ENCODE data around the gene PSMB1.
A peak's percentile ranks its signal among the peaks of the same experiment; 100 is the strongest.

Gene PSMB1

DNA sequence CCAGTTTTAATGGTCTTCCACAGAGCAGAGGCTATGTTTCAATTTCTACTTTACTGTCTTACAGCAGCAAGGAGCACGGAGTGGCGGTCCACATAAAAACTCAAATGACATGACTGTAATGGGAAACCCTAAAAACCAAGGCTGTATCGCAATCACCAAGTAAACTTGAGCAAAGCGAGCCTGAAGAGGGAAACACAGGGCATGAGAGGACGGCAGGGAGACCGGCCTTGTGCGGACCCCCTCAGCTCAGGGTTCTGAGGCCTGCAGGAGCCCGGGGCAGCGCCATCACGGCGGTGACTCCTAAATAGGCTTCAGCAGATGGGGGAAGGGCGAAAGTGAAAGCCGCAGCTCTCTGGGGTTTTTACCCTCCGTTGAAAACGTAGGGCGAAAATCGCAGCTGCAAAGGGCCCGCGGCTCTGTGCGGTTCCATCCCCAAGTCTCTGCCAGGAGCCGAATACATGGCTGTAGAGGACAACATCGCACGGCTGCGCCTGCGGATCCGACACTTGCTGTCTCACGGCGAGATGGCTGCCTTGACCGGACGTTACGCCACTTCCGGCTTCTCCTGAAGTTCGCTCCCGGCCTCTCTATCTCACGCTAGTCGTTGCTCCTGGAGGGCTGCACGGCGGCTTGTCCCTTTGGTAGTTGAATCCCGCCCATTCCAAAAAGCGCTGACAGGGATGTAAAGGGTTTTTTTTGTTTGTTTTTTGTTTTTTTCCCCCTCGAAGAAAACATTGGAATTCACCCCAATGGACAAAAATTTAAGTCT, at the start of gene PSMB1:
Gene PSMB1 (minus strand): TSS at position 543 of the 769 bp plus-strand sequence. CDS start 65 bp downstream, at position 478.
- DNase-seq (ENCODE audit: low read depth), result peak; percentile 79

- DNase-seq (ENCODE audit: low read depth), result no peak
These were observed 44.2 kb upstream of the PSMB1 start for GRCh38 chr6:170597278-170597677.

- no peak for DNase-seq (ENCODE audit: low read depth)
These were observed 43.3 kb upstream of the PSMB1 start for GRCh38 chr6:170596426-170596825.

- no peak for DNase-seq (ENCODE audit: low read depth)
These were observed 37.6 kb upstream of the PSMB1 start for GRCh38 chr6:170590725-170591124.

- DNase-seq (ENCODE audit: low read depth), result no peak
These were observed 31.9 kb upstream of the PSMB1 start for GRCh38 chr6:170584954-170585498.

- DNase-seq (ENCODE audit: low read depth), result peak; percentile 92
These were observed 31.3 kb upstream of the PSMB1 start, which contains the start of gene PDCD2 for GRCh38 chr6:170584181-170584953. Gene PDCD2 (minus strand): TSS chr6:170584637. CDS start chr6:170584581, 56 bp downstream.

DNA sequence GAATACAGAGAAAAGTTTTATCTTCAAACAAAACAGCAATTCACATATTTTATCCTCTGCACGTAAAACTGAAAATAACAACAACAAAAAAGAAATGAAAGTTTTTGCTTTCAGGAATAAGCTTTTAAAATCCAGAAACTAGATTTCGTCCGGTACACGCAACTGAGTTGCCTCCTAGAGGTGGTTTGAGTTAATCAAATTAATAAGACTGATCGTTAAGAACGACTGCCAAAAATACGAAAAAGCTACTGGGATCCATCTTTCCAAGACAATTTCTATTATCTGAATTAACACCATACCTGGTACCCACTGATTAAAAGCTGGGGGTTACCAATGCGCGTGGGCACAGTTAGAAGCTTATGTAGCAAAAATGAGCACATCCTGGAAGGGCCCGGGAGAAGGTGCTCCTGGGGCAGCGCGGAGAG, 30.7 kb upstream of the PSMB1 start:
- no peak for DNase-seq (ENCODE audit: low read depth)

- no peak for DNase-seq (ENCODE audit: low read depth)
These were observed 25.8 kb upstream of the PSMB1 start for GRCh38 chr6:170578909-170579308.

- no peak for DNase-seq (ENCODE audit: low read depth)
These were observed 22.1 kb upstream of the PSMB1 start for GRCh38 chr6:170575250-170575649.

DNA sequence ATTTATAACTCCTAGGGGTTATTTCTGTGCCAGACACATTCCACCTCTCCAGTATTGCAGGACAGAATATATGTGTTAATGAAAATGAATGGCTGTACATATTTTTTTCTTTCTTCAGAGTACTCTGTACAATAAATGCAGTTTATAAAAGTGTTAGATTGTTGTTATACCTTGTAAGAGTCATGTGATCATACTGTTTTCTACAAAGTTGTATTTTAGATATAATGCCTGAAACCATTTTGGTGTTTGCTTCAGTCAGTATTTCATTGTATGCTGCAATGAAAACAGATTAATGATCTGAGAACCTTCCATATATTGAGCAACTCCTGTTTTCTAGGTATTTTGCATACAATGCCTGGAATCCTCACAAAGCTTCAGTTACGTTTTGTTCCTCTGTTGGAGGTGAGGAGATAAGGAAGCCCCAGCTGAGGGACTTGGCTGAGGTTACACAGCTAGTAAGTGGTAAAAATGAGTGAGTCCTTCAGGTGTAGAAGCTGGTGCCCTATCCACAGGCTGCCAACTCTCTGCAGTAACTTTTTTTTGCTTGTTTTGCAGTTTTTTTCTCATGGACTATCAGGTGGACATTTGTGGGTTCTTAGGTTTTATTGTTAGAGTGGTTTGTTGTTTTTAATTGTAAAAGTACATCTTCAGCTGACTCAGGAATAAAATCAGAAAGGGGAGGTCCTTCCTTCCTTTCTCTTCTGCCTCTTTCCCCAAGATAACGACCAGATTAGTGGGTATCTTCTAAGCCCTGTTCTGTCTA, 19.8 kb upstream of the PSMB1 start:
- DNase-seq (ENCODE audit: low read depth), result no peak

GRCh38 chr6:170564936-170565530, 11.9 kb upstream of the PSMB1 start:
- no peak for DNase-seq (ENCODE audit: low read depth)

DNA sequence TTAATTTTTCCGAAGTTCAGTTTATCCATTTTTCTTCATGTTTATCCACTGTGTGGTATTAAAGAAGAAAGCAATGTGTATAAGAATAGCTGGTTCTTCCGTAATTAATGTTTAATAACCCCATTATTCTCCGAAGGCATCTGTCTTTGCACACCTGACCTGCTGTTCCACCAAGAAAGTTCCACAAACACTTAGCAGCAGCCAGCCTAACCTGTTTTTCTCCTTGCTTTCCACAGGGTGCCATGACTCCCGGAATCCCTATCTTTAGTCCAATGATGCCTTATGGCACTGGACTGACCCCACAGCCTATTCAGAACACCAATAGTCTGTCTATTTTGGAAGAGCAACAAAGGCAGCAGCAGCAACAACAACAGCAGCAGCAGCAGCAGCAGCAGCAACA, 8.4 kb upstream of the PSMB1 start:
- DNase-seq (ENCODE audit: low read depth), result no peak

DNA sequence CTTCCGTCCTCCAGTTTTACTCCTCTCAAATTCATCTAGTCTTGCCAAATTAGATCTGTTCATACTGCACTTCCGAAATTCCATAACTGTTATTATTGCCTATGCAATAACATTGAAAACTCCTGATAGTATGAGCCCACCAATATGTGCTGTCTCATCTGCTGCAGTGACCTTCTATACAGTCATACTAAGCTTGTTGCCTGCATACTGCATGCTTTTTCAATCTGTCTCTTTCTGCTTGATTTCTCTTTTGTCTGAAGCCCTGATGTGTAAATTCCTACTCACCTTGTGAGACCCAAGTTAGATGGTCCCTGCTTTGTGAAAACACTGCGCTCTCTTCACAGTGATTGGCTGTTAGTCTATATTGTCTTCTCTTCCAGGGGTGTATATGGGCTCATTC, 2.2 kb upstream of the PSMB1 start:
- DNase-seq (ENCODE audit: low read depth), result no peak

DNA sequence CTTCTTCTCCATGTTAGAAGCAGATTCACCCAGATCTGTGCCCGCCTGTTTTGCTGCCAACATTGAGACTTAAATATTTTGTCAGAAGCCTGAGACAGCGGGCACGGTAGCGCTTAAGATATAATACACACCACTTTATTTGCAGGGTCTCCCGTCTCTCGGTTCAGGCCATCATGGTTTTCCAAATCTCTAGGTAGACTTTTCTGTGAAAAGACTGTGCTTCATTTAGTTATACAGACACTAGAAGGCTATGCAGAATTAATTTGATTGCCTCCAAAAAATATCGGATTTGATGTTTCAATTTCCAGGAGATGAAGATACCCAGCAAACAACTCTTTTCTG, 1.7 kb upstream of the PSMB1 start:
- DNase-seq (ENCODE audit: low read depth), result no peak

DNA sequence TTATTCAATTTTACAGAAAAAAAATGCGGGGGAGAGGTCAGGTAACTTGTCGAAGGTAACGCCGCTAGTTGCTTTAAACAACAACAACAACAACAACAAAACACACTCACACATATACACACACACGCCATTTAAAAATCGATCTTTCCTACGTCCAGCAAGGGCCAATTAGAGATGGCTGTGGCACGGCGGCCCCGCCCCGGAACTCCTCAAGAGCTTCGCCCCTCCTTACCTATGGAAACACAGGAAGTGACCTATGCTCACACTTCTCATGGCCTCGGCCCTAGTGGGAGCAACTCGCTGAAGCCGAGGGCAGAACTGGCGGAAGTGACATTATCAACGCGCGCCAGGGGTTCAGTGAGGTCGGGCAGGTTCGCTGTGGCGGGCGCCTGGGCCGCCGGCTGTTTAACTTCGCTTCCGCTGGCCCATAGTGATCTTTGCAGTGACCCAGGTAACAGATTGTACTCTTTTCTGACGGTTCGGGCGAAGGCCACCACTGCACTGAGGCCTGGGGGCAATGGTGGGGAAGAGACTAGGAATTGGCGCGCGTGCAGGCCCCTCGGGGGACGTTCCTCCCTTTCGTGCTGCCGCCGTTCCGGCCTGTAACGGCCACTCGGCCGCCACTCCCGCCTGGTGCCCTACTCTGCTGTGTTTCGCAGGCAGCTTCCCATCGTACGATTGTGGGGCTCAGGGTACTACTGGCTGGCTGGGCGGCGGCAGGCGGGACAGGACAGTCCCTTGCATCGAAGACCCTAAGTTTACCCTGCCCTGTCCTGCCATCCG, 1.1 kb upstream of the PSMB1 start, which contains the start of gene TBP:
Gene TBP (plus strand): TSS at position 357 of the 783 bp plus-strand sequence. CDS start 2,661 bp downstream, outside the sequence.
- peak; percentile 91 for DNase-seq (ENCODE audit: low read depth)

DNA sequence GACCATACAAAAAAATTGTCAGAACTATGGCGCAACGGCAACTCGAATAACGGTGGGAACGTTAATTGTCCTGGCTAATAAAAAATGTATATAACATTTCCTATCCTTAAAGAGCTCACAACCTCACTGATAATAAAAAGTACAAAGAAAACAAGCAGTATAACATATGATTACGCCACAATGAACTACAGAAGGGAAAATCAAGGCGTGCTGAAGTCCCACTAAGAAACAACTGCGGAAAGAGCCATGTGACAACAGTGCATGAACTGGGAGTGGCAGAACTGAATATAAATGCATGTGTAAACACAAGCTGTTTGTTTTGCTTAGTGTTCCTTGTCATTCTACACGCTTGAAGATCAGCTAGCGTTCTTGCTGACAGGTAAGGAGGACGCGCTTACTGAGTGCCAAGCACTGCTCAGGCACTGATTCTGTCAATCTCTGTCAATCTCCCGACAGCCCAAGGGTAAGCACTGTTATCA, 466 bp upstream of the PSMB1 start:
- no peak for DNase-seq (ENCODE audit: low read depth)

DNA sequence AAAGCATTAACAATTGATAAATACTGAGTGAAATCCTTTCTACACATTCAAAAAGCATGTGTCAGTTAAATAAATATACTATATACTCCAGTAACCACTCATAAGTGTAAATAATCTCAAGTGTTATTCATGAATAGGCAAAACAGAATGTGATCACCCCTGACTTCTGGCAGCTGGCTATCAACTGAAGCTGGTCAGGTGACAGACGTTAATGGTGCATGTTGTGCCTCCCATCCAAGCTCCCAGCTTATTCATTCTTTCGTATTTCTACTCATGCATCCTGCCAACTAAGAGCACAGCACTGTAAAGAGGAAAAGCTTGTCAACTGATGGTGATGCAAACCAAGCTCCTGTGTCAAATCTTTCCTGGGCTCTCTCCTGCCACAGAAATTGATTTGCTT, 7.7 kb downstream of the PSMB1 start:
- no peak for DNase-seq (ENCODE audit: low read depth)

- DNase-seq (ENCODE audit: low read depth), result no peak
These were observed 10.9 kb downstream of the PSMB1 start for GRCh38 chr6:170542031-170542719.

GRCh38 chr6:170537329-170537728, 15.8 kb downstream of the PSMB1 start:
- no peak for DNase-seq (ENCODE audit: low read depth)

DNA sequence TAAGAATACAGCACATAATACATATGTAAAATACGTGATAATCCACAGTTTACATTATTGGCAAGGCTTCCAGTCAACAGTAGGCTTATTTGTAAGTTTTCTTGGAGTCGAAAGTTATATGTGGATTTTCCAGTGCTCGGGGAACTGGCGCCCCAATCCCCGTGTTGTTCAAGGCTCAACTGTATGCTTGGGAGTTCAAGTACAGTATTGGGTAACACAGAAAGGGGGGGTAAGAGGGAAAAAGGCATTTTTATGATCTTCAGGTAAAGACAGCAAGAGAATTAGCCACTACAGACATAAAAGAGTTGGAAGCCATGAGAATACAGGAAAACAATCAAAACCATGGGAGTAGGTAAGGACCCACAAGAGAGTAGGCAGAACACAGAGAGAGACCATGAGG, 16.4 kb downstream of the PSMB1 start:
- no peak for DNase-seq (ENCODE audit: low read depth)

Data from activated T-cell treated with anti-CD3 and anti-CD28 coated beads for 48 hours (primary cell).